Measurements from ENCODE around the gene TMEM98.
"Not testable (repeated sequence)": the region's sequence is repeated elsewhere in the genome, so short reads cannot be mapped to it uniquely, and the experiment has no call there.

TMEM98 gene

GRCh38 chr17:32987868-32988267, 59.9 kb downstream of the TMEM98 start:
- DNase-seq, result not testable (repeated sequence)

- DNase-seq, result no peak
Observed at GRCh38 chr17:32988481-32989101, 60.6 kb downstream of the TMEM98 start.

- no peak for DNase-seq
Observed at GRCh38 chr17:32992321-32993033, 64.5 kb downstream of the TMEM98 start.

- no peak for DNase-seq
Observed at GRCh38 chr17:32993977-32994376, 66.0 kb downstream of the TMEM98 start.

All from CD4-positive, alpha-beta T cell treated with Interleukin-6 for 4 hours (primary cell).